ENCODE measurements around the gene ZNF248.

DNA sequence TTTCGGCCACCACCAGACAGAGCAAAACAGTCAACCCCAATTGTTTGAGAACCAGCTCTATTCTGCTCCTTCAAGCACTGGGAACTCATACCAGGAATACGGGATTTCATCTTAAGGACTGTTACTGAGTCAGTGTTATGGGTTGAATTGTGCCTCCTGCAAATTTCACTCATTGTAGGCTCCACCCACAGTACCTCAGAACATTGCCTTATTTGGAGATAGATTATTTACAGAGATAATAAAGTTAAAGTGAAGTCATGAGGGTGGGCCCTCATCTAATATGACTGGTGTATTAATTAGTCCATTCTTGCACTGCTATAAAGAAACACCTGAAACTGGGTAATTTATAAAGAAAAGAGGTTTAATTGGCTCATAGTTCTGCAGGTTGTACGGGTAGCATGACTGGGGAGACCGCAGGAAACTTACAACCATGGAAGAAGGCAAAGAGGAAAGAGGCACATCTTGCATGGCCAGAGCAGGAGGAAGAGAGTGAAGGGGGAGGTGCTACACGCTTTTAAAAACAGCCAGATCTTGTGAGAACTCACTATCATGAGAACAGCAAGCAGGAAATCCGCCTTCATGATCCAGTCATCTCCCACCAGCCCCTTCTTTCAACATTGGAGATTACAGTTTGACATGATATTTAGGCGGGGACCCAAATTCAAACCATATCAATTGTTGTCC, 14.3 kb upstream of the ZNF248 start:
- TF ChIP-seq, protein P1, sequence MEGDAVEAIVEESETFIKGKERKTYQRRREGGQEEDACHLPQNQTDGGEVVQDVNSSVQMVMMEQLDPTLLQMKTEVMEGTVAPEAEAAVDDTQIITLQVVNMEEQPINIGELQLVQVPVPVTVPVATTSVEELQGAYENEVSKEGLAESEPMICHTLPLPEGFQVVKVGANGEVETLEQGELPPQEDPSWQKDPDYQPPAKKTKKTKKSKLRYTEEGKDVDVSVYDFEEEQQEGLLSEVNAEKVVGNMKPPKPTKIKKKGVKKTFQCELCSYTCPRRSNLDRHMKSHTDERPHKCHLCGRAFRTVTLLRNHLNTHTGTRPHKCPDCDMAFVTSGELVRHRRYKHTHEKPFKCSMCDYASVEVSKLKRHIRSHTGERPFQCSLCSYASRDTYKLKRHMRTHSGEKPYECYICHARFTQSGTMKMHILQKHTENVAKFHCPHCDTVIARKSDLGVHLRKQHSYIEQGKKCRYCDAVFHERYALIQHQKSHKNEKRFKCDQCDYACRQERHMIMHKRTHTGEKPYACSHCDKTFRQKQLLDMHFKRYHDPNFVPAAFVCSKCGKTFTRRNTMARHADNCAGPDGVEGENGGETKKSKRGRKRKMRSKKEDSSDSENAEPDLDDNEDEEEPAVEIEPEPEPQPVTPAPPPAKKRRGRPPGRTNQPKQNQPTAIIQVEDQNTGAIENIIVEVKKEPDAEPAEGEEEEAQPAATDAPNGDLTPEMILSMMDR (conservative IDR thresholded peaks at IDR 0.05 in 1 of 2, IDR thresholded peaks at IDR 0.05 in 1 of 2; ENCODE audit: low read depth in 1 of 2, low read length in 2 of 2): no peak
- no peak for TF ChIP-seq EZH2 (IDR thresholded peaks at IDR 0.05; ENCODE audit: low read length, missing control alignments)
